Endothelial cell (in vitro differentiated cells): Measurements from ENCODE around the gene MFSD12. TPM values are rescaled to one million over a fixed set of nuclear protein-coding genes. Genes with fewer than 3 reads are reported as not detected.

Experiments
- DNase-seq: peaks from one replicate; pipeline ENCODE4 v3.0.0; 2021; ENCODE audit warnings: low spot score
- H3K27ac Mint-ChIP-seq: one replicate; pipeline ENCODE4 v1.8.0; 2021; ENCODE audit warnings: mixed read lengths, inconsistent platforms; ENCODE audit not compliant: unreplicated experiment
- H3K27me3 Mint-ChIP-seq: one replicate; pipeline ENCODE4 v1.8.0; 2021; ENCODE audit warnings: mild to moderate bottlenecking, moderate library complexity, mixed read lengths, inconsistent platforms; ENCODE audit not compliant: unreplicated experiment
- H3K36me3 Mint-ChIP-seq: one replicate; pipeline ENCODE4 v1.8.0; 2021; ENCODE audit warnings: mild to moderate bottlenecking, low read depth, mixed read lengths, inconsistent platforms; ENCODE audit not compliant: unreplicated experiment
- H3K4me1 Mint-ChIP-seq: one replicate; pipeline ENCODE4 v1.8.0; 2021; ENCODE audit warnings: mild to moderate bottlenecking, mixed read lengths, inconsistent platforms; ENCODE audit not compliant: unreplicated experiment
- H3K4me3 Mint-ChIP-seq: one replicate; pipeline ENCODE4 v1.8.0; 2021; ENCODE audit warnings: mild to moderate bottlenecking, mixed read lengths, inconsistent platforms; ENCODE audit not compliant: unreplicated experiment
- H3K9me3 Mint-ChIP-seq: one replicate; pipeline ENCODE4 v1.8.0; 2021; ENCODE audit warnings: mixed read lengths, inconsistent platforms; ENCODE audit not compliant: unreplicated experiment
- long read RNA-seq: library from polyadenylated mRNA; unstranded; transcript quantifications from one replicate; pipeline ENCODE4 v2.0.0, GENCODE V29; 2020; ENCODE audit not compliant: unreplicated experiment
- total RNA-seq: library from RNA; stranded (reverse); fragmentation: NEBNext Ultra II Directional; extraction: Animal tissue kit (Norgen Biotek cat#: 25700); gene quantifications from one replicate; pipeline ENCODE4 v1.2.1, GENCODE V29; 2021; ENCODE audit not compliant: unreplicated experiment
- TF ChIP-seq, protein P1 (sequence below): fragments of 200-600 bp; sonication (generic); IDR thresholded peaks from one replicate; pipeline ENCODE4 v1.5.0; 2021; ENCODE audit warnings: antibody characterized with exemption; ENCODE audit not compliant: unreplicated experiment

Gene MFSD12
- total RNA-seq: 54.5 TPM
- long read RNA-seq, partial matches to known transcripts: 1 of 4 reads
- long read RNA-seq, other reads (novel, unspliced or antisense): 1 of 4 reads

DNA sequence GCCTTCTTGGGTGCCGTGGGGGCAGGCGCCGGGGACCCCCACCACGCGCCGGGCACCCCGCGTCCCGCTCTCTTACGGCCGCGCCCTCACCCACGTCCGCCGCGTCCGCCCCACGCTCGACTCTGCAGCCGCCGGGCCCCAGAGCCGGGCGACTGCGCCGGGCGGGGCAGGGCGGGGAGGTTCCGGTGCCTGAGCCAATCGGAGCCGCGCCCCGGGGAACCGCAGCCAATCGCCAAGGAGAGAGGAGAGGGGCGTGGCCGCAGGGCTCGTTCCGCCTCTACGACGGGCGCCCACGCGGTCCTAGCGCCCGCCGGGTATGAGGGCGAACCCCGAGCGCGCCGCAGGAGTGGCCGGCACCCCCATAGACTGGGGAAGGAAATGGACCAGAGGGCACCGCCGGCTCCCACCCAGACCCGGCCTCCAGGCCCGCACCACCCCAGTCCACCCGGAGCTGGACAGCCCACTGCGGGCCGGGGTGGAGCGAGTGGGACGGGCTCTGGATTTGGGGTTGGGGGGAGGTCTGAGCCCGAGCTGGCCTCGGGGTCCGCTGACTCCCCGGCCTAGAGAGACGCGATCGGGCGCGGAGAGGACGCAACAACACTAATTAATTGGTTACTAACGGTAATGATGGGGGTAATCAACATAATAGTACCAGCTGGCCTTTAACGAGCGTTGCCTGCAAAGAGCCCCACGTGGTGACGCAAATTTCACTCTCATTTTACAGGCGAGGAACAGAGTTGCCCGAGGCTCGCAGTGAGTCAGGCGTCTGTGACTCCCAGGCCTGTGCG is at the start of gene MFSD12:
Gene MFSD12 (minus strand): TSS at position 126 of the 788 bp plus-strand sequence. CDS start 183 bp downstream, outside the sequence.
- no peak within 1 kb of the TSS for H3K27ac Mint-ChIP-seq

DNA sequence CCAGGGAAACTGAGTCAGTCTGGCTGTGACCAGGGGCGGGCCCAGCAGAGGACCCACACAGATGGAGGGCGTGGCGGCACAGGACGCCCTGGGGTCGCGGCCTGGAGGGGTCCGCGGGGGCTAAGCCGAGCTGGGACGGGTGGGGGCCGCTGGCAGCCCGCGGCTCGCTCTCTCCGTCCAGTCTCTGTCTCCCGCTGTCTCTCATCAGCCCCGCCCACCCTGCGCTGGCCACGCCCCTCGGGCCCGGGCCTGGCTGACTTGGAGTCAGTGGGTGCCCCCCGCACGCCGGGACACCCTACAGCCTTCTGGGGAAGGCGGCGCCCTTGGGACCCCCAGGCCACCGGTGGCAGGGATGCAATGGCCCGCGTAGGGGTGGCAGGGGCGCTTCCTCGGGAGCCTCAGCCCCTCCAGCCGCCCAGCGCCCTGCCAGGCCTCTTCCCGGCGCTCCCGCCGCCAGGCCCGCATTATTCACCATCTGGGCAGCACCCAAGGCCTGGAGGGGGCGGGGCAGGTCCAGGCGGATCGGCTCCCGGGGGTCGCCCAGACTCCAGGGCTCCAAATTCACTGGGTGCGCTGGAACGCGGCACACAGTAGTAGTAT is 49.4 kb upstream of the MFSD12 start, which contains the start of gene TBXA2R:
Gene TBXA2R (minus strand): TSS at position 186 of the 600 bp plus-strand sequence. CDS start 6,241 bp downstream, outside the sequence.
- Mint-ChIP-seq H3K36me3 (peaks cover under 1% of the 10 kb centered on the region), H3K9me3 (no peaks in the 10 kb centered on the region), H3K4me3 (peak within 1 kb of the TSS; percentile 84), H3K27me3 (peaks cover 8% of the 10 kb centered on the region), H3K27ac (peak within 1 kb of the TSS; percentile 91), H3K4me1 (peaks cover 11% of the 10 kb centered on the region)
- DNase-seq: peak; percentile 42
- TF ChIP-seq, protein P1, sequence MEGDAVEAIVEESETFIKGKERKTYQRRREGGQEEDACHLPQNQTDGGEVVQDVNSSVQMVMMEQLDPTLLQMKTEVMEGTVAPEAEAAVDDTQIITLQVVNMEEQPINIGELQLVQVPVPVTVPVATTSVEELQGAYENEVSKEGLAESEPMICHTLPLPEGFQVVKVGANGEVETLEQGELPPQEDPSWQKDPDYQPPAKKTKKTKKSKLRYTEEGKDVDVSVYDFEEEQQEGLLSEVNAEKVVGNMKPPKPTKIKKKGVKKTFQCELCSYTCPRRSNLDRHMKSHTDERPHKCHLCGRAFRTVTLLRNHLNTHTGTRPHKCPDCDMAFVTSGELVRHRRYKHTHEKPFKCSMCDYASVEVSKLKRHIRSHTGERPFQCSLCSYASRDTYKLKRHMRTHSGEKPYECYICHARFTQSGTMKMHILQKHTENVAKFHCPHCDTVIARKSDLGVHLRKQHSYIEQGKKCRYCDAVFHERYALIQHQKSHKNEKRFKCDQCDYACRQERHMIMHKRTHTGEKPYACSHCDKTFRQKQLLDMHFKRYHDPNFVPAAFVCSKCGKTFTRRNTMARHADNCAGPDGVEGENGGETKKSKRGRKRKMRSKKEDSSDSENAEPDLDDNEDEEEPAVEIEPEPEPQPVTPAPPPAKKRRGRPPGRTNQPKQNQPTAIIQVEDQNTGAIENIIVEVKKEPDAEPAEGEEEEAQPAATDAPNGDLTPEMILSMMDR: no peak

More for the DNA sequence above, at the start of gene MFSD12:
- peaks cover 11% of the 10 kb centered on the region for H3K27me3 Mint-ChIP-seq
- peak within 1 kb of the TSS; percentile 99 for H3K4me3 Mint-ChIP-seq
- peaks cover 3% of the 10 kb centered on the region for H3K36me3 Mint-ChIP-seq
- TF ChIP-seq, protein P1: no peak
- H3K4me1 Mint-ChIP-seq: peaks cover 21% of the 10 kb centered on the region
- DNase-seq: peak; percentile 92
- H3K9me3 Mint-ChIP-seq: no peaks in the 10 kb centered on the region

DNA sequence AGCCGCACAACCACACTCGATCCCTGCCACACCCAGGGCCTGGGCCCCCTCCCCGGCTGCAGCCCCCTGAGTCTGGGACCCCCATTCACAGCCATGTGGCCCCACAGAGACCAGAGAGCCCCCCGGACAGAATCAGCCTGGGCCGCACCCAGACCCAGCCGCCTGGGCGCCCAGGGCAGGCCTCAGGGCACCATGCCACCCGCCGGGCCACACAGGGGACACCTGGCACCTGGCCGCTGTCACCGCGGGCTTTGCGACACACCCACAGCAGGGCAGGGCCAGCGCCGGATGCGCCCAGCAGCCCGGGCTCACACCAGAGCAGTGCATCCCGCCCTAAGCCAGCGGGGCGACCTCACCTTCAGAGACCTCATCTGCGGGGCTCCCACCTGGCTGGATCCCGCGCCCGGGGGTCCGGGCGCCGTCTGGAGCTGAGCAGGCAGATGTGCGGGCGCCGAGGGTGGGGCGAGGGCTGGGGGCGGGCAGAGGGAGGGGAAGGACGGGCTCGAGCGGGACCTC is 48.8 kb upstream of the MFSD12 start:
- H3K9me3 Mint-ChIP-seq: no peaks in the 10 kb centered on the region
- no peak overlapping the region for H3K27ac Mint-ChIP-seq
- peaks cover 11% of the 10 kb centered on the region for H3K4me1 Mint-ChIP-seq
- H3K4me3 Mint-ChIP-seq: no peak overlapping the region
- TF ChIP-seq, protein P1: no peak
- DNase-seq: no peak
- H3K36me3 Mint-ChIP-seq: no peaks in the 10 kb centered on the region
- peaks cover 8% of the 10 kb centered on the region for H3K27me3 Mint-ChIP-seq

DNA sequence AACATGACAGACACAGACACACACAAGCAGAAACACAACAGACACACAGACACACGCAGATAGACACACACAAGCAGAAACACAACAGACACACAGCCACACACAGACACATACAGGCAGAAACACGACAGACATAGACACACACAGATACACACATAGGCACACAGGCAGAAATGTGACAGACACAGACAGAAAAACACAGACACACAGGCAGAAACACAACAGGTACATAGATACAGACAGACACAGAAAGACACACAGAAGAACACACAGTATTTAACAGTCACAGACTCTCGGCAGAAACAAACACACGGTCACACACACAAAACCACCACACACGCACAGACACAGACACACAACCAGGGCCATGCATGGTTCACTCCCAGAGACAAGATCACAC is 48.4 kb upstream of the MFSD12 start:
- Mint-ChIP-seq H3K36me3 (no peaks in the 10 kb centered on the region), H3K4me3 (no peak overlapping the region), H3K4me1 (peaks cover 11% of the 10 kb centered on the region), H3K9me3 (no peaks in the 10 kb centered on the region), H3K27ac (no peak overlapping the region), H3K27me3 (peaks cover 8% of the 10 kb centered on the region)
- TF ChIP-seq, protein P1: no peak
- no peak for DNase-seq
